SIG-M5 (cell line): ENCODE data around the gene SPIRE2.

Experiments
- DNase-seq: peaks from one replicate; lab custom pipeline; 2025; lab: John Stamatoyannopoulos, UW

The SPIRE2 gene

DNA sequence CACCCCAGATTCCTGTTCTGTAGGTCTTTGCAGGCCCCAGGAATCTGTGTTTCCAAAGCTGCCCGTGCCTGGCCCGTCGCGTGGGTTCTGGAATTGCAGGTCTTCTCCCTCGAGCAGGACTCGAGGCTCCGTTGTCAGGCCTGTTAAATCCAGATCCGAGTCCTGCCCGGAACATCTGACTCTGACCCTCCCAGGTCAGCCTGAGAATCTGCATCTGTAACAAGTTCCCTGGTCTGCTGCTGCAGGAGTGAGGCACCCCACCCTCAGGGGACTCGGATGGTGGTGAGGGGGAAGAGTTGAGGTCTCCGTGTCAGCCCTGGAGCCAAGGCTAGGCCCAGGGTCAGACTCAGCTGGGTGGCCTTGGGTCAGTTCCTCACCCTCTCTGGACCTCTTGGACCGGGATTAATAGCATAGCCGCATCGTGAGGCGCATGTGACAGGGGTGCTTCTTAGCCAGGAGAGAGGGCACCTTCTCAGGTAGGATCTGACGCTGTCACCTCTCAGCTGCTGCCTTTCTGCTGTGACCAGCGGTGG is 8.8 kb downstream of the SPIRE2 start:
- no peak for DNase-seq

GRCh38 chr16:89841275-89841674 is 13.0 kb downstream of the SPIRE2 start:
- no peak for DNase-seq

DNA sequence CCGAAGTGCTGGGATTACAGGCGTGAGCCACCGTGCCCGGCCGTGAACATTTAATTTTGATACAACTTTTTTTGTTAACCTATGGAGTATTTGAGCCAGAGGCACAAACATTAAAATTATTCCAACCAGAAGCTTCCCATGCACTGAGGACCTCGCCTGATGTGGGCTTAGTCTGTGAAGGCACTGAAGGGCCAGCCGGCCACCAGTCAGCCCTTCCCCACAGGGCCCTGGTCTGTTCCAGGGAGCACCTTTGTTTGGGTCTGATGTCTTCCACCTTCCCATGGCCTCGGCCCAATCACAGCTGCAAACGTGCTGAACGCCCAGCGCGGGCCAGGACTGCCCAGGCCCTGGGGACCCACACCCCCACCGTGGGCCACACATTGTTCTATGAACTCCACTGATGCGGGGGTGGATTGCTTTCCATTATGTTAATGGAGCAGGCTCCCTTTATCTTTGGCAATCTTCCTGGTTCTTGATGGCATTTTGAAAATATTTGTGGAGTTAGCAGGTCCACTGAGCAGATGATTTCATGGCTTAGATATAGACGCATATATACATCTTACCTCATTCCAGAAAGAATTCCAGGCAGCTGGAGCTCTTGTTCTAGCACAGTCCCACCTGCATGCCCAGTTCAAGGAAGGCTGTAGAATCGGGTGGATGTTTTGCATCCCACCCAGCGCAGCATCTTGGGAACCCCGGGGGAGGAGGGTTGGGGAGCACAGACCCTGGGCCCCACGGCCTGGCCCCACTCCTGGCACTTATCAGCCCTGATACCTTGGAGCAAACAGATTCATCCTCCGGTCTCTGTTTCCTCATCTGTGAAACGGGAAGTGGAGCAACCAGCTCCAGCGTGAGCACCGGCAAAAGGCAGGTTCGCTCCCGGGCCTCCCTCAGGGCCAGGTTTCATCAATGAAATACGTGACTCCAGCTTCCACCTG is 14.5 kb downstream of the SPIRE2 start:
- DNase-seq: no peak

DNA sequence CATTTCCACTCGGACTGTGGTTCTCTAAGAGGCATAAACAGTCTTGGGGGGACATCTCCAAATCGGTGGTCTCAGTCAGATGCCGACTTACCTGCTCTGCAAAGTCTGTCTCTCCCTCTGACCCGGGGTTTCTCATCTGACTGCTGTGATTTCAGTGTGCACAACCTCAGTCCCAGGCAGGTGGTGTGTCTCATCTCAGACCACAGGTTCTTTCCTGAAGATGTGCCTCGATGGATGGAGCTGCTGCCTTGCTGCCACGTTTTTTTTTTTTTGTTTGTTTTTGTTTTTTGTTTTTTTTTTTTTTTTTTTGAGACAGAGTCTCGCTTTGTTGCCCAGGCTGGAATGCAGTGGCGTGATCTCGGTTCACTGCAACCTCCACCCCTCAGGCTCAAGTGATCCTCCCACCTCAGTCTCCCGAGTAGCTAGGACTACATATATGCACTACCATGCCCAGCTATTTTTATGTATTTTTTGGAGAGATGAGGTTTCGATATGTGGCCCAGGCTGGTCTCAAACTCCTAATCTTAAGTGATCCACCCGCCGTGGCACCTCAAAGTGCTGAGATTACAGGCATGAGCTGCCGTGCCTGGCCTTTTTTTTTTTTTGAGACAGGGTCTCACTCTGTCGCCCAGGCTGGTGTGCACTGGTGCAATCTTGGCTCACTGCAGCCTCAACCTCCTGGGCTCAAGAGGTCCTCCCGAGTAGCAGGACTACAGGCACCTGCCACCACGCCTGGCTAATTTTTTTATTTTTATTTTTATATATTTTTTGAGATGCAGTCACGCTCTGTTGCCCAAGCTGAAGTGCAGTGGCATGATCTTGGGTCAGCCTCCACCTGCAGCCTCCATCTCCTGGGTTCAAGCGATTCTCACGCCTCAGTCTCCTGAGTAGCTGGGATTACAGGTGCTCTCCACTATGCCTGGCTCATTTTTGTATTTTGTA is 15.4 kb downstream of the SPIRE2 start:
- DNase-seq: no peak

DNA sequence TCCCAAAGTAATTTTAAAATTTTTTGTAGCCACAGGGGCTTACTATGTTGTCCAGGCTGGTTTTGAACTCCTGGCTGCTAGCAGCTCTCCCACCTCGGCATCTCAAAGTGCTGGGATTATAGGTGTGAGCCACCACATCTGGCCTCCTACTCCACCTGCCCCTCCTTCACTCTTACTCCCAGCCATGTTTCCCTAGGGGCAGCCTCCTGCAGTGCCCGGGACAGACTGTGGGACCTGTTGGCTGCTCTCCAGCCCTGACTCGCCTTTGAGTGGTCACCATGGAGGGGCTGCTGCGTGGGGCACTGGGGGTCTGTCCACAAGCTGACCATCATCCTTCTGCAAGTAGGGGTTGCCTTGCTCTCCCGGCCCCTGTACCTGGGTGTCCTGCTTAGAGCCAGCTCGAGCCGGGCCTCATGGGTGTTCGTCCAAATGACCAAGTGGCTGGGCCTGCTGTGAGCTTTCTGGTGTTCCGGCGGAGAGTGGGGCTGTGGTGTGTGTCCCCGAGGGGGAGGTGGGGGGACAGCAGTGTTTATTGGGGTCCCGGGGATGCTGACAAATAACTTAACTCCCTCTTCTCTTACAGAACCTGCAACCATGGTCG is 16.6 kb downstream of the SPIRE2 start:
- no peak for DNase-seq

DNA sequence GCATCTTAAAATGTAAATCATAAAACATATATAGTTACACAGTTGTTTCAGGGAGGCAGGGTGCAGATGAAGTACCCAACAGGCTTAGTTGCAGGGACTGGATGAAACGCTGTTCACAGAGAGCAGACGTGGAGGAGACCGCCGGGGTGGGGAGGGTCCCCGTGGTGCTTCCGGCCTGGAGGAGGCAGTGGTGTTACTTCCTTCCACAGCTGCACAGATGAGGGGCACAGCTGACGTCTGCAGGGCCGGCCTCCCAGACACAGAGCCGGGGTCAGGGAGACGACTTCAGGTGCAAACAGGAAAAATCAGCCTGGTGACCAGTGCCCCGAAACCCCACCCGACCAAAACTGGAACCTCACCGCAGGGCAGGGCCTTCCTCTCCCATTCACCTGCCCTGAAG is 17.1 kb downstream of the SPIRE2 start:
- DNase-seq: no peak

- DNase-seq: no peak
Observed at GRCh38 chr16:89847051-89847939, 19.0 kb downstream of the SPIRE2 start.

DNA sequence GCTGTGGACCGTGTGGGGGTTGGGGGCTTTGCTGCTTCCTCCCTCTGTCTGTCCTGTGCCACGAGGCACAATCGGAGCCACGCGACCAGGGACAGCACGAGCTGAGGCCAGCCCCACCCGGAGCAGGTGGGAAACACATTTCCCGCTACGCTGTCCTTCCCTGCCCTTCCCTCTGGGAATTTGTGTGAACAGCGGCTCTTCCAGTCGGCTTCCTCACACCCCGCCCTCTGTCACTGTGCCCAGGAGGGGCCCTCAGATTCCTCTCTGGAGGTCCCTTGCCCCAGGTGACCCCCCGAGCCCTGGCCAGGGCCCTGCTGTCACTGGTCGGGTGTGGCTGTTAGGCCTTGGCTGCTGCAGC is 19.6 kb downstream of the SPIRE2 start:
- no peak for DNase-seq

- no peak for DNase-seq
Observed at GRCh38 chr16:89848974-89849373, 20.7 kb downstream of the SPIRE2 start.

DNA sequence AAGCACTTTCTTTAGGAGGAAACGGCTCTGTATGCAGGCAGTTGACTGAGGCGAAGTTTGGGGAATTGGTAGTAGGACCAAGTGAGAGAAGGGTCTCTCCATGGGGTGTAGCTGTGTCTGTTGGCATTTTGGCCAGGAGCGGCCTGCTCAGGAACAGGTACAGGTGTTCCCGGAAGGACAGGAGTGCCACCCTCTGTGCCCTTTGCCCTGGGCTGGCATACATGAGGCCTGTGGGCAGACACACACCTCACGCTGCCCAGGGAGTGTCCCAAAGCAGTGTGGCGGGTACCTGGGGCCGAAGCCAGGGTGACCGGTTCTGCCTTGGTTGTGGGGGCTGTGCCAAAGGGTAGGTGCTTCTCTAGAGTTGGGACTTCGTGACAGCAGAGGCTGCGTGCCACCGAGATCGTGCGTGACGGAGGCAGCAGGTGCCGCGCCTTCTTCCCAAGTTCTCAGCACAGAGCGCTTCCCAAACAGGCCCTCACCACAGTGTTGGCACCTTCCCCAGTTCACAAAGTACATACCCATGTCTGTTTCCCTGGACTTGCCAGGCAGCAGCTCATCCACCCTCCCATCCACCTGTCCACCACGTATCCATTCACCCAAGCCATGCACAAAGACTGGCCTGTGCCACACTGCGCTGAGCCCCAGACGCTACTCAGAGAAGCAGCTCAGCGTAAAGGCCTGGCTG is 25.2 kb downstream of the SPIRE2 start:
- DNase-seq: no peak

DNA sequence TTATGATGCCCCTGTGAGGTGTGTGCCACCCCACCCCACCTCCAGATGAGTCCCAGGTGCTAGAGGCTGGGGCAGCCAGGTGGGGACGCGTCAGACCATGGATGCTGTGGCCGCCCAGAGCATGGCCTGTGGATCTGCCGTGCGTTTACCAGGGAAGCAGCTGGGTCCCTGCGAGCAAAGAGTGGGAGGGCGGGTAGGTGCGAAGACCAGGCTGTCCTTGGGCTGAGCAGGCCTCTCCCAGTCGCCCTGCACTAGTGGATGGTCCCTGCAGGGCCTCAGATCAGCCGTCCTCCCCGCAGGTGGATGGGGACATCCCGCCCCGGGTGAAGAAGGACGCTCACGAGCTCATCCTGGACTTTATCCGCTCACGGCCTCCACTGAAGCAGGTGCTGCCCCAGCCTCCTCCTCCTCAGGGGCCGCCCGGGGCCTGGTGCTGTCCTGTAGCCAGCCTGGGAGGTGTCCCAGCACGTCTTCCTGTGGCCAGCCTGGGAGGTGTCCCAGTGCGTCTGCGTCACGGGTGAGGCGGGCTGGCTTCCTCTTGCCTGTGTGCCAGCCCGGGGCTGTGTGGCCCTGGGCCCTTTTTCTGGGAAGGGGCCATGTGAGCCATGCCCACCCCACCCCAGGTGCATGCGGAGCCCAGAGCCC is 27.1 kb downstream of the SPIRE2 start:
- DNase-seq: no peak

- DNase-seq: no peak
Observed at GRCh38 chr16:89855986-89856385, 27.7 kb downstream of the SPIRE2 start.

DNA sequence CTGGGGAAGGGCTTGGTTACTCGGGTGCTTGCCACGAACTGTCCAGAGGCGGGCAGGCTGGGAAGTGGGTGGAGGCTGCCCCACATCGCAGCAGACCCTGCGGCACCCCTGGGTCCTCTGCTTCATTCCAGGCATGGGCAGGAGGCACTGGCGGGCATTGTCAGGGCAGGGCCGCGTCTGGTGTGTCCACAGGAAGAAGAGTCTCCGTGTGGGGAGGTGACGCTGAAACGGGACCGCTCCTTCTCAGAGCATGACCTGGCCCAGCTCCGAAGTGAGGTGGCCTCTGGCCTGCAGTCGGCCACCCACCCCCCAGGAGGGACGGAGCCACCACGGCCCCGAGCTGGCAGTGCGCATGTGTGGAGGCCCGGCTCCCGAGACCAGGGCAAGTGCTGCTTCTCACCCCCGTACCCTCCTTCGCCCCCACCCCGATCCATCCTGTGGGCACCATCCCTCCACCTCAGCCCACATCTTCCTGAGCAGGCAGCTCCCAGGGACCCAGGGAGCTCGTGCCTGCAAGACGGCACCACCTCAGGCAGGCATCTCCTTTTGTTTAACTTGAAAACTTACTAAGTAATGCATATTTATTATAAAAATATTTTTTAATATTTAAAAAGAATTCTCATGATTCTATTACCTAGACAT is 30.8 kb downstream of the SPIRE2 start:
- no peak for DNase-seq

- no peak for DNase-seq
Observed at GRCh38 chr16:89859615-89860007, 31.3 kb downstream of the SPIRE2 start.

GRCh38 chr16:89860747-89861304 is 32.6 kb downstream of the SPIRE2 start:
- no peak for DNase-seq

DNA sequence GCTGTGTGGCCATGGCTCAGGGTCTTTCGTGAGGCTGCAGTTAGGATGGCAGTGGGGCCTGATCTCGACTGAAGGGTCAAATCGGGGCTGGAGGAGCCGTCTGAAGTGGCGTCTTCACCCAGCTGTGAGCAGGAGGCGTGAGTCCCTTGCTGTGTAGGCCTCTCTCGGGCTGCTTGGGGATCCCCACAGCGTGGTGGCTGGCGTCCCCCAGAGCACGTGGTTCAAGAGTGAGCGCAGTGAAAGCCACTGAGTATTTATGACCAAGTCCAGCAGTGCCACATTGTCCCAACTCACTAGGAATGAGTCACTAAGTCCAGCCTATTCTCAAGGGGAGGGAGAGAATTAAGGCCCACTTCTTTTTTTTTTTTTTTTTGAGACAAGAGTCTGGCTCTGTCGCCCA is 33.4 kb downstream of the SPIRE2 start:
- DNase-seq: no peak

GRCh38 chr16:89862732-89863131 is 34.5 kb downstream of the SPIRE2 start:
- no peak for DNase-seq

DNA sequence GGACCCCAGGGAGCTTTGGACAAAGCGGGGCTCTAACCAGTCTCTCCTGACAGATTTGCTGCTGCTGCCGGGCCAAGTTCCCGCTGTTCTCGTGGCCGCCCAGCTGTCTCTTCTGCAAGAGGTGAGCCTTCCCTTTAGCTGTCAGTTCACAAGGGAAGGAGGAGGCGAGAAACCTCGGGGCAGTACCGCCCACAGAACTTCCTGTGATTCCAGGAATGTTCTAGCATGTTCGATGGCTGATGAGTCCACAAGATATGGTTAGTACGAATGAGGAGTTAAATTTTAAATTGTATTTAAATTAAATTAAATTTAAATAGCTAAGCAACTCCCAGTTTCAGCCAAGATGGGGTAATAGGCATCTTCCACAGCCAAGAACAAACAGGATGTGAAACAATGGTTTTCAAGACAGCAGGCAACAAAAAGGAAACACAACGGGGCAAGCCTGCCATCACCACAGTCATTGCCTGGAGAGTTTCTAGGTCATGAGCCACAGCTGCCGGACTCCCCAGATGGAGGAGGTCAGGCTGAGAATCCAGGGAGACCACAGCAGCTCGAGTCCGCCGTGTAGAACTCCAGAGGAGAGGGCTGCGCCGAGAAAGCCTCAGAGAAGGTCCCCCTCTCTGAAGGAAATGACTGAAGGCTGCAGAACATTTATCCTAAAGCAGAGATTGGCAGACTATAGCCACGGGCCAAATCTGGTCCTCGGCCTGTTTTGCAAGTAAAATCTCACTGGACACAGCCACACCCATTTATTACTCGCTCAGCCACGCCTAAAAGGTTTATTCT is 35.7 kb downstream of the SPIRE2 start:
- no peak for DNase-seq

GRCh38 chr16:89864527-89864820 is 36.2 kb downstream of the SPIRE2 start:
- DNase-seq: no peak
